Stomach (tissue), 9 donors: ENCODE results near the gene MOB1A. TPM values are rescaled to one million over a fixed set of nuclear protein-coding genes. Genes with fewer than 3 reads are reported as not detected.

Experiments
- DNase-seq, 2 donors: peaks; one replicate each; pipeline versions ENCODE4 v3.0.0 to v3.0.0-alpha.2; 2013 to 2019
- H3K27ac ChIP-seq, 5 donors: fragments of 200-600 bp in 4 of 5; sonication (generic) in 4 of 5; one replicate each; pipeline ENCODE4 v1.5.1; 2013 to 2019; ENCODE audit warnings: mild to moderate bottlenecking in 1 of 5, moderate library complexity in 1 of 5
- H3K27me3 ChIP-seq, 3 donors: fragments of 200-600 bp; sonication (generic); one replicate each; pipeline ENCODE4 v1.5.1; 2017 to 2019; ENCODE audit warnings: mixed run types in 1 of 3
- H3K36me3 ChIP-seq, 4 donors: fragments of 200-600 bp; sonication (generic); 1 replicate in 3 of 4; 2 replicates in 1 of 4; pipeline ENCODE4 v1.5.1; 2016 to 2019
- H3K4me1 ChIP-seq, 4 donors: fragments of 200-600 bp; sonication (generic); one replicate each; pipeline ENCODE4 v1.5.1; 2016 to 2019
- H3K4me3 ChIP-seq, 4 donors: fragments of 200-600 bp; sonication (generic) in 3 of 4; one replicate each; pipeline ENCODE4 v1.5.1; 2016 to 2019; ENCODE audit warnings: mild to moderate bottlenecking in 1 of 4
- H3K9me3 ChIP-seq, 4 donors: fragments of 200-600 bp; sonication (generic); one replicate each; pipeline ENCODE4 v1.5.1; 2016 to 2019
- EP300 ChIP-seq: sonication (generic); formaldehyde crosslinking; IDR thresholded peaks from one replicate; pipeline ENCODE4 v1.6.1; 2017; ENCODE audit warnings: antibody characterized with exemption
- POLR2A ChIP-seq, 4 donors: fragments of 450-650 bp; IDR thresholded peaks; one replicate each; pipeline ENCODE4 v1.6.1; 2016; ENCODE audit warnings: antibody characterized with exemption in 4 of 4, control low read depth in 2 of 4, mild to moderate bottlenecking in 1 of 4, moderate library complexity in 1 of 4
- POLR2AphosphoS5 ChIP-seq, 3 donors: sonication (generic); formaldehyde crosslinking; IDR thresholded peaks; one replicate each; pipeline ENCODE4 v1.6.1; 2016; ENCODE audit warnings: antibody characterized with exemption in 3 of 3
- WGBS, 5 donors: extraction: QIAGEN DNeasy Blood & Tissue Kit in 3 of 5; methylation state at CpG; one replicate each; pipeline versions ENCODE4 v1.1.5 to v1.1.7; 2013 to 2018; 5-methylcytosine and 5-hydroxymethylcytosine counted together
- intact Hi-C: fragments of 100-400 bp; cut with DNase I; formaldehyde crosslinking; loops from one replicate; pipeline ENCODE4 v1.15.1; 2023; ENCODE audit warnings: low total_unique reads
- polyA plus RNA-seq, 3 donors: library from polyadenylated mRNA; stranded (reverse); fragments of 200-250 nt; gene quantifications; one replicate each; pipeline ENCODE4 v1.2.3, GENCODE V29; 2013
- total RNA-seq, 5 donors: library from RNA; depleted of rRNA; stranded (reverse); fragments of >200 nt; gene quantifications; one replicate each; pipeline versions ENCODE4 v1.1.0 to v1.2.3, GENCODE V29; 2014 to 2016
- TF ChIP-seq, protein P1 (sequence below), 7 experiments: fragments of 450-650 bp in 4 of 7; fragments of 200-600 bp in 3 of 7; sonication (generic) in 3 of 7; IDR thresholded peaks; one replicate each; pipeline ENCODE4 v1.5.1; 2016 to 2019; ENCODE audit warnings: antibody characterized with exemption in 7 of 7, control low read depth in 2 of 7, mild to moderate bottlenecking in 1 of 7
- donor health status: healthy with polysubstance abuse.
- donor health status: Bipolar disorder and iron deficiency.
- donor health status: healthy.

The MOB1A gene
- total and polyA plus RNA-seq, 8 donors, result 22.4 to 127 (median 62.9) TPM

GRCh38 chr2:74110537-74110936, 68.1 kb downstream of the MOB1A start:
- DNase-seq, result no peak
- no peaks in the 10 kb centered on the region for H3K27me3 ChIP-seq
- no peaks in the 10 kb centered on the region for H3K4me1 ChIP-seq
- intact Hi-C loops, result no loop called here
- H3K27ac ChIP-seq, result no peak overlapping the region
- H3K36me3 ChIP-seq, result no peaks in the 10 kb centered on the region
- H3K4me3 ChIP-seq, result no peak overlapping the region
- no peaks in the 10 kb centered on the region for H3K9me3 ChIP-seq
- TF ChIP-seq, protein P1, sequence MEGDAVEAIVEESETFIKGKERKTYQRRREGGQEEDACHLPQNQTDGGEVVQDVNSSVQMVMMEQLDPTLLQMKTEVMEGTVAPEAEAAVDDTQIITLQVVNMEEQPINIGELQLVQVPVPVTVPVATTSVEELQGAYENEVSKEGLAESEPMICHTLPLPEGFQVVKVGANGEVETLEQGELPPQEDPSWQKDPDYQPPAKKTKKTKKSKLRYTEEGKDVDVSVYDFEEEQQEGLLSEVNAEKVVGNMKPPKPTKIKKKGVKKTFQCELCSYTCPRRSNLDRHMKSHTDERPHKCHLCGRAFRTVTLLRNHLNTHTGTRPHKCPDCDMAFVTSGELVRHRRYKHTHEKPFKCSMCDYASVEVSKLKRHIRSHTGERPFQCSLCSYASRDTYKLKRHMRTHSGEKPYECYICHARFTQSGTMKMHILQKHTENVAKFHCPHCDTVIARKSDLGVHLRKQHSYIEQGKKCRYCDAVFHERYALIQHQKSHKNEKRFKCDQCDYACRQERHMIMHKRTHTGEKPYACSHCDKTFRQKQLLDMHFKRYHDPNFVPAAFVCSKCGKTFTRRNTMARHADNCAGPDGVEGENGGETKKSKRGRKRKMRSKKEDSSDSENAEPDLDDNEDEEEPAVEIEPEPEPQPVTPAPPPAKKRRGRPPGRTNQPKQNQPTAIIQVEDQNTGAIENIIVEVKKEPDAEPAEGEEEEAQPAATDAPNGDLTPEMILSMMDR (IDR thresholded peaks at IDR 0.05), result no peak
- no peak for TF ChIP-seq EP300
- TF ChIP-seq POLR2A (IDR thresholded peaks at IDR 0.05), result no peak
- no peak for TF ChIP-seq POLR2AphosphoS5 (IDR thresholded peaks at IDR 0.05)
- WGBS, 5 donors, result 74 to 90% (median 82%) methylated on average over 3 of the region's 3 CpGs

DNA sequence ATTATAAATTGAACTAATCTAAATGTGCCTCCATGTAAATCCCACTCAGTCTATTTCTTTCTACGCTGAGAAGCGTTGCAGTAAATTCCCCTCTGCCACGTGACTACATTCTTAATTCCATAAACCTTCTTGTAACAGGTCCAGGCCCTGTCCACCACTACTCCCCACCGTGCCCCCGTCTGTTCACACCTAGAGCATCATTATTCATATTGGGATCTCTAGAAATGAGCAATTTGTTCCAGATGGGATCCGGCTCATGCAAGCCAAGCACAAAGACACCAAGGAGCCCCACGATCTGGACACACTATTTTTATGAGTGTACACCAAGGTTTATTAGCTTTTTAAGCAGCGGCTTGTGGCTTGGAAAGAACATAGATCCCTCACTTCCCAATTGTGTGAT, 69.1 kb downstream of the MOB1A start:
- 88 to 93% (median 91%) methylated on average over 8 of the region's 8 CpGs for WGBS, 5 donors
- intact Hi-C loops, result no loop called here
- no peak for DNase-seq
- no peaks in the 10 kb centered on the region for H3K27me3 ChIP-seq
- no peaks in the 10 kb centered on the region for H3K4me1 ChIP-seq
- no peaks in the 10 kb centered on the region for H3K9me3 ChIP-seq
- no peak for TF ChIP-seq POLR2AphosphoS5 (IDR thresholded peaks at IDR 0.05)
- no peak for TF ChIP-seq POLR2A (IDR thresholded peaks at IDR 0.05)
- TF ChIP-seq, protein P1 (IDR thresholded peaks at IDR 0.05), result no peak
- H3K4me3 ChIP-seq, result no peak overlapping the region
- no peak overlapping the region for H3K27ac ChIP-seq
- H3K36me3 ChIP-seq, result peaks cover 0 to 7% (median 4%) of the 10 kb centered on the region in 4 donors

- WGBS, 5 donors, result 59 to 77% (median 67%) methylated on average over 12 of the region's 12 CpGs
- DNase-seq, result no peak
- H3K4me3 ChIP-seq, result no peak overlapping the region
- H3K36me3 ChIP-seq, result peaks cover 8 to 27% (median 25%) of the 10 kb centered on the region in 4 donors
- H3K4me1 ChIP-seq, result no peaks in the 10 kb centered on the region
- TF ChIP-seq POLR2AphosphoS5 (IDR thresholded peaks at IDR 0.05) (no peak), POLR2A (IDR thresholded peaks at IDR 0.05) (no peak), EP300 (no peak)
- TF ChIP-seq, protein P1 (IDR thresholded peaks at IDR 0.05), result no peak
- no peaks in the 10 kb centered on the region for H3K9me3 ChIP-seq
- no peak overlapping the region for H3K27ac ChIP-seq
- H3K27me3 ChIP-seq, result no peaks in the 10 kb centered on the region
- intact Hi-C loops, result no loop called here
These were observed 71.6 kb downstream of the MOB1A start for GRCh38 chr2:74107071-74107470.

DNA sequence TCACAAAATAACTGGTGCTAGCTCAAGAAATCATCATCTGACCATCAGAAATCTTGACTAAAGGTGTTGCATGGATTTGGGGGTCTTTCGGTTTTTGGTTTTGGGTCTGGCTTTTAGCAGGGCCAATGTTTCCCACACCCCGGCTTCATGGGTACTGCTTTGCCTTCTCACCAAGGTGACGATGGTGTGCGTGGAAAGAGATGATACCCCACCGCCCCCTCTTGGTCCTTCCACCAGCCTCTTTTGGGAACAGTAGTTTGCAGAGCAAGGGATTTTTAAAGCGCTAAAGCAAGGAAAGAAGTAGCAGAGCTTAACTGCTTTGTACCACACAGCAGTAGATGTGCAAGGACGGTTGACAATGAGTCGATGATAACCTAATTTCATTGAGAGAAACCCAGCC, 73.3 kb downstream of the MOB1A start:
- intact Hi-C loops, result no loop called here

More for the DNA sequence above, 73.3 kb downstream of the MOB1A start:
- no peaks in the 10 kb centered on the region for H3K27me3 ChIP-seq
- TF ChIP-seq POLR2AphosphoS5 (IDR thresholded peaks at IDR 0.05) (no peak), EP300 (no peak), POLR2A (IDR thresholded peaks at IDR 0.05) (no peak)
- TF ChIP-seq, protein P1 (IDR thresholded peaks at IDR 0.05), result no peak
- H3K36me3 ChIP-seq, result peaks cover 20 to 44% (median 42%) of the 10 kb centered on the region in 4 donors
- 96 to 99% (median 97%) methylated on average over 8 of the region's 8 CpGs for WGBS, 5 donors
- no peak overlapping the region for H3K4me3 ChIP-seq
- no peaks in the 10 kb centered on the region for H3K9me3 ChIP-seq
- DNase-seq, result no peak
- H3K27ac ChIP-seq, result no peak overlapping the region
- no peaks in the 10 kb centered on the region for H3K4me1 ChIP-seq
